Ureter (tissue), 1 donor: ENCODE data around the gene WNK2. TPM values are rescaled to one million over a fixed set of nuclear protein-coding genes. Genes with fewer than 3 reads are reported as not detected.

Source experiments
- DNase-seq: peaks from one replicate; pipeline ENCODE4 v3.0.0-alpha.2; 2020; ENCODE audit warnings: low spot score
- total RNA-seq: library from RNA; stranded (reverse); gene quantifications from one replicate; pipeline ENCODE4 v1.2.4, GENCODE V29; 2023
- donor health status: DM: yes; HTN: yes; CAD: no.

The WNK2 gene
- total RNA-seq, 1 donor from 2014 or later = 40.0 TPM

DNA sequence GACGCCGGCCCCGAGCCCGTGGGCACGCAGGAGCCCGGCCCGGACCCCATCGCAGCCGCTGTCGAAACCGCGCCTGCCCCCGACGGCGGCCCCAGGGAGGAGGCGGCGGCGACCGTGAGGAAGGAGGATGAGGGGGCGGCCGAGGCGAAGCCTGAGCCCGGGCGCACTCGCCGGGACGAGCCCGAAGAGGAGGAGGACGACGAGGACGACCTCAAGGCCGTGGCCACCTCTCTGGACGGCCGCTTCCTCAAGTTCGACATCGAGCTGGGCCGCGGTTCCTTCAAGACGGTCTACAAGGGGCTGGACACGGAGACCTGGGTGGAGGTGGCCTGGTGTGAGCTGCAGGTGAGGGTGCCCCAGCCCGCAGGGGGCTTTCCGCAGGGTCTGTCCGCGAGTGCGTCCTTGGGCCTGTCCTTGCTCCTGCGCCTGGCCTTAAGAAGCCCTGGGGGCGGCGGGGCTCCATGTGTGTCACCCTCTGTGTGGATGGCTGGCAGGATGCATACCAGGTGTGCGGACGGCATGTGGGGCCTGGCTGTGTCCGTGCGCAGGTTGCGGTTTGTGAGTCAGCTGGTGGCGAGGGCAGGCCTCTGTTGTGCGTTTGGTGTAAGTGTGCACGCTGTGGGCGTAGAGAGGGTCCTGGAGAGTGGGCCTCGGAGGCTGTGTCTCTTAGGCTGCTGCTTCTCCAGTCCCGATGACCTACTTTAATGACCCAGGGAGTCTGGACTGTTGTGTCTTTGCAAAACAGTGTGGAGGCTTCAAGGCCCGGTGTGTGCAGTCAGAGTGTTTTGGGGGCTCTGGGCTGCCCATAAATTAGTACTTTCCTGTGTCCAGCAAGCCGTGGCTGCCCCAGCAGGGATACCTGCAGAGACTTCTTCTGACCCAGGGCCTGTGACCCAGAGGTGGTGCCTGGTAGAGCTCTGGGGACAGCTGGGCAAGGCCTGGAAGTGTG lies 1.6 kb downstream of the WNK2 start:
- DNase-seq = no peak

DNA sequence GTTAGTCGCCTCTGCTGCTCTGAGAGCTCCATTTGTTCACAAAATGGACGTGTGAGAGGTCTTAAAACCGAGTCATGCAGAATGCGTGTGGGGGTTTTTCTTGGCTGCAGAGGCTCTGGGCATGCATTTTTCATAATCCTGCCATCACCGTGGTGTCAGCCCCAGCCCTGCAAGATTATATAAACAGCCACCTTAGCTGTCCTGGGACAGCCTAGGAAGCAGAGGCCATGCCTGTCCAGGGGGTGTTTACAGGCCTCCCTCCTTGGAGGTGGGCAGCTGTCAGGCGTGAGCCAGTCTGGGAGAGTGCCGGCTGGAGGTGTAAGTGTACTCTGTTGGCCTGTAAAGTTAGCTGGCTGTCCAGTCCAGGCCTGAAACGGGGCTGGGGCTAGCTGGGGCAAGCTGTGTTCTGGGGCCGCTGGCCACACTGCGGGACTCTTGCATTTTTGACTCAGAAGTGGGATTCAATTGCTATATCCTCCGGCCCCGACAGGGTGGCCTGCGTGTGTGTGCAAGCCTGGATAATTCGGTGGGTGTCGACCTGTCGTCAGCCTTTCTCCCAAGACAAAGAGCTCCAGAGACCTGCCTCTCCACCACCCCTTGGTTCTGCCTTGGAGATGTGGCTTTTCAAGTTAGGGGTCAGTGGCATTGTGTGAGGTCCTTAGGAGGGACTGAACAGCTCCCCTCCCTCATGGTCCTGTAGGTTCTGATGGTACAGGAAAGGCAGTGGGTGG lies 2.4 kb downstream of the WNK2 start:
- DNase-seq = no peak

DNA sequence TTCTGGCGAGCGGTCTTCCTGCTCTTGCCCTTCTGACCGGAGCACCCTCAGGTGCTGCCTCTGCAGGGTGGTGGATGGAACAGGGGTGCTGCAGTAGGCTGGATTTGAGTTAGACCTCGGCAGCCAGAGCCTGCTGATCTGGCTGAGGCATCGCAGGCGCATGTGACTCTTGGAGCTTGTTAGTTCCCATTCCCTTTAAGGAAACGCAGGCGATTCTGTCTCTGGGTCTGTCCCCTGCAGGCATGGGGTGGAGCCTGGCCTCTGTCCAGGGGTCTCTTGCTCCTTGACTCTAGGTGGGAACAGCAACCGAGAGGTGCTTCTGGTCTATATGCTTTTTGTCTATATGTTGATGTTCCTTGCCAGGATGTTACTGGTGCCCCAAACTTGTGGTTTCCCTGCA lies 3.1 kb downstream of the WNK2 start:
- no peak for DNase-seq

DNA sequence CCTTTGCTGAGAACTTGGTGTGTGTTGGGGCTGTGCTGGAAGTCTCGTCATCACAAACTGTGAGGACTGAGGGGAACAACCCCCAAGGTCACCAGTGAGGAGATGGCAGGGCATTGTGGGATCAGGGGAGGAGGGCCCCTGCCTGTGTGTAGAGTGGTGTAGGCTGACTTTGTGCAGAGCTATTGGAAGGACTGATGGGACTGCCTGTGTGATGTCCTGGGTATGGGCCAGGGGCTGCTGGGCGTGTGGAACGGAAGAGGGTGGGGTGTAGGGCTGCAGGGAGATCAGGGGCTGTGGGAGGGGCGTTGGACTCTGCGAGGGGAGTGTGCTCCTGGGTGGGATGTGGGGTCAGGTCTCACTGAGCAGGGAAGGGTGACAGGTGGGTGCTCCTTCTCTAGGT lies 3.6 kb downstream of the WNK2 start:
- DNase-seq = no peak

DNA sequence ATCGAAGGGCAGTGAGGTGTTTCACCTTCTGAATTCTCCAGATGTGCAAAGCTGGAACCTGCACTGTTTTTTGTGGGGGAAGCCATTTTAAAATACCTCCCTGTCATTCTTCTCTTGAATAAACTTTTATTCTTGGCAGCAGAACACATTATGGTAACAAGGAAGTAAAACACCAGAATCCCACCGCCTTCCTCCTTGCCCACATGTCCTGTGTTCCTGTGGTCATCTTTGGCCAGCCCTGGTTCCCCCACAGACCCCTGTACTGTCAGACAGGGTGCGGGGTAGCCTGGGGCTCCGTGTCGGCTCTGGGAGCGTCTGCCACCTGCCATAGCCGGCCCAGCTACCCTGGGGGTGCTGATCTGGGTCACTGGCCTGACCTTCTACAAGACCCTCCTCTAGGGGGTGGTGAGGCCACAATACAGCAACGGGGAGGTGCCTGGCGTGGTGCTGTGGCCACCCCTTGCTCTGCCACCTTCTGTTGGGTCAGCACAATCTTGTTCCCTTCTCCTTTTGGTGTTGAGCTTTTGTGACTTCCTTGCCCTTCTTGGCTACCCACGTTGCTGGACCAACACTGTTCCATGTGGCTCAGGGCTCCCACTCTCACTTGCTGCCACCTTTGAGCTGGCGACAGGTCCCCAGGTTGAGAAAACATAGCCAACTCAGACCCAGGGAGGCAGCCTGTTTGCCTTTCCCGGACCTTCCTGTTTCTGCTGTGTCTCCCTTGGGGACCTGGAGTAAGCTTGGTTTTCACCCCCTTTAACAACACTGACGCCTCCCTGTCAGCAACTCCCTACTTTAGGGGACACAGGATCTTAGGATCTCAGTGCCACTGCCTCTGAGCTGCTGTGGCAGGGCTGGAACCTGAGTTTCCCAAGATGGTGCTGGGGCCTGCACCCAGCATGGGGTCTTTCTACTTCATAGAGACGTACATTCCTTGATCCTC lies 4.8 kb downstream of the WNK2 start:
- no peak for DNase-seq

DNA sequence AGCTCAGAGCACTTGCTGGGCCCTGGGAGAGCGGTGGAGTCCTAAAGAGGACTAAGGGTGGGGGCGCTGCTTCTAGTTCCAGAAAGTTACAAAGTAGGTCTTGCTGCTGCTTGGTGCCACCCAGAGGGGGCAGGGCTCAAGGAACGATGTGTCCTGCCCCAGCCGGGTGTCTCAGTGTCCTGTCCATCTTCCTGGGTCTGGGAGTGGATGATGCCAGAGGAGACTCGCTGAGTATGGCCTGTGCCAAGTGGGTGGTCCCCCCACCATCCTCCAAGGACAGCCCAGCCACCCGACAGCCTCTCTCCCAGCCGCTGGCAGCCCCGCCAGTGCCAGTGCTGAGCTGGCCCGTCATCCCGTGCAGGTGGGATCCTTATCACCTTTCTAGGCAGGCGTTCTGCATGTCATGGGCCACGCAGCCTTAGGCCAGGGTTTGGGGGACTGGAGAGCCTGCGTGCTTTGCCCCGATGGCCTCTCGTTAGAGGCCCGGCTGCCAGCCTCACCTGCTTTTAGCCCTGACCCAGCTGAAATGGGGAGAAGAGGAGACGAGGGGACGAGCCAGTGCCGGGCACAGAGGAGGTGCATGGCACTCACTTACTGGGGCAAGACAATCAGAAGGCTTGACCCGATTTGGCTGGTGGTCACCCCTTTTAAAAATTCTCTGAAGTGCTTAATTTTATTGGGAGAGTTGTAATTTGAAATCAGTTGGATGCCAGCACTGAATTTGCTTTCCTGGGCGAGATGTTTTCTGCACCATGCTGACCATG lies 5.6 kb downstream of the WNK2 start:
- DNase-seq = no peak

DNA sequence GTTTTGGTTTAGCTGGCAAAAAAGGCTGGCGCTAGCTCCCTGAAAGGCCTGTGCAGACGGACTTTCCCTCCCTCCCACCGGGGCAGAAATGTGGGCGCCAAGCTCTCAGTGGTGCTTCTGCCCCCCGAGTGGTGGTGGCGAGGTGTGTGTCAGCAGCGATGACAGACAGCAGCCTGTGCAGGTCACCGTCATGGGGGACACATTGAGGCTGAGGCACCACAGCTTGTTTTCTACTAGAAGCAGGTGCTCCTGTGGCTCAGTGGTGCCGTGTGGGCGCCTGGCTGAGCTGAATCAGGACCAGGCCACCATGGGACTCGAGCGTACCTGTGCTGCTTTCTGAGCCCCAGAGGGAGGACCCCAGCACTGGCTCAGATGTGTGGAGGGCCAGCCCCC lies 6.2 kb downstream of the WNK2 start:
- no peak for DNase-seq

DNA sequence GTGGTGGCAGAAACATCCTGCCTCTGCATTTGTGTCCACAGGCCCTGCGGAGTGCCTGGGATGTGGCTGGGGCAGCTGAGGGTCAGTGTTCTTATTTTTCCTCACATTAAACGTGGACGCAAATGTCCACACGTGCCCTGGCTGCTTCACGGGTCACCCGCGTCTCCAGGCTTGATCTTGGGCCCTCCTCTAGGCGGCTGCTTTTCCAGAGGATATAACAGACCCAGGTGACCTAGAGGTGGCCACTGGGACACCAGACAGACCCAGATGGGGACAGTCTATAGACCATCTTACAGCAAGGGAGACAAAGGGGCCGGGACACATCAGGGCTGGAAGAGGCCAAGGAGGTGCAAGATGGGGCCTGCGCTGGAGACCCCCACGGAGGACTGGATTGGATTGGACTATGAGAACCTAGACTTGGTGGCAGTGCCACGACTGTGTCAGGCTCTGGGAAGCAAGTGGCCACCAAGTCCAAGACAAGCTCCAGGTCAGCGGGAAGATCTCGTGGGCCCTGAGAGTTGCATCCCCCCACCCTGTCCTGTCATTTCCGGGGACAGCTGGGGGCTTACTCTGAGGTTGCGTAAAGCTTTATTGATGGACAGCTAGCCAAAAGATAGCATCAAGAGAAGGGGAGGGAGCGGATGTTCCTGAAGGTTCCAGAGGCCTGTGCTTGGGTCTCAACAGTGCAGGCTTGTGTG lies 6.9 kb downstream of the WNK2 start:
- no peak for DNase-seq

DNA sequence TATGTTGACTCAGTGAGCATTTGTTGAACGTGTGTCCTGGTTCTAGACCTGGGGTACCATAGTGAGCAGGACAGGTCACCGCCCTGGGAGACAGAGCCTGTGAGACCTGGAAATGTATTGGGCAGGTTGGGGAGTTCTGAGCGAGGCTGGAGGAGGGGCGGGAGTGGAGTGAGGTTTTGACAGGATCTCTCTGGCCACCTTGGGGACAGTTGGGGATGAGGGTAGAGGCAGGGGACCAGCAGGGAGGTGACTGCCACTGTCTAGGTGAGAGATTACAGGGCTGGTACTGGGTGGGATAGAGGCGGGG lies 7.4 kb downstream of the WNK2 start:
- no peak for DNase-seq

DNA sequence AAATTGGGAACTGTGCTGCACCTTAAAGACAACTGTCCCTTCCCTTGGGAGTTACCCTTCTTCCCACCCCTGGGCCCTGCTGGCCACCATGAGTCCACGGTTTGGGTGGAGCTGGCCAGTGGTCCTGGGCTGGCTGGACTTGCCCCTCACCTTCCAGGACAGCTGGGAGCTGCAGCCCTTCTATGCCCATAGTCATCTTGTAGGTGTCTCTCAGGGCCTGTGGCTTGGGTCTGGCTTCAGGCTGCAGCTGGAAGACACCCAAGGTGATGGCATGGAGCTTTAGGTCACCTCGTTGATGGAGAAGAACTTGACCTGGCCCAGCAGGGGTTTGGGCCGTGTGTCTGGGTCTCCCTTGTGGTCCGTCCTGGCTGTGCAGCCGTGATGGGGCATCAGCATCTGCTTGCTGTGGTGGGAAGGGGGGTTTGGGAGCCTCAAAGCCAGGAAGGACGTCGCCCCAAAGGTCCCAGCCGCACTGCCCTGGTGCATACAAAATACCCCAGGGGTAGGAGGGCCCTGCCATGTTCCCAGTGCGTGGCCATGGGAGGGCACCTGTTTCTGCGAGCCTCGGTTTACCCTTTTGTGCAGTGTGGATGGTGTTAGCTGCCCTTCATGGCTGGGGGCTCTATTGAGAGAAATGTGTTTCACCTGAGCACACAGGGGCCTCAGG lies 8.9 kb downstream of the WNK2 start:
- no peak for DNase-seq

DNA sequence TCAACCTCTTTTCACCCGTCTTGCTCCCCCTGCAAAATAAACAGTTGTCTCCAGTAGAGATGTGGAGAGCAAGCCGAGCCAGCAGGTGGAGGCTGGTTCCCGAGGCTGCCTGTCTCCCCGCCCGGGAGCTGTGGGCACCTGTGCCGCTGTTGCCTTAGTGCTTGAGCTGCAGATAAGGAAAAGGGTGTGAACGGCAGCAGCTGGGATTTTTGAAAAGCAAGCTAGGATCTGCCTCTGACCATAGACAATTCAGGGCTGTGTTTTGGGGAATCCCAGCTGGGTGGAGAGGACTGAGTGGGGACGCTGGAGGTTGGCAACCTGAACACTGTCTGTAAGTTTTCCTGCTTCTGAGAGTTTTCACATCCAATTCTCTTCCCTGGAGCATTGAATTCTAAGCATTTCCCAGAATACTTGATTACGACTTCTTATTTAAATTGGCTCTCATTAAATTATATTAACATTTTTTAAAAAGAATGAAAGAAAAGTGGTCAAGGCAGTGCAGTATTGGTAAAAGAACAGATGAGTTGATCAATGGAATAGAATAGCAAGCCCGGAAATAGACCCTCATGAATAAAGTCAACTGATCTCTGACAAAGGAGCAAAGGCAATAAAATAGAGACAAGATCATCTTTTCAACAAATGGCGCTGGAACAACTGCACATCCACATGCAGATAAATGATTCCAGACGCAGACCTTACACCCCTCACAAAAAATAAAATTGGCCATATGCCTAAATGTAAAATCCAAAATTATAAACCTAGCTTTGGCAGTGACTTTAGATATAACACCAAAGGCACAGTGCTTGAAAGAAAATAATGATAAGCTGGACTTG lies 9.7 kb downstream of the WNK2 start:
- no peak for DNase-seq

DNA sequence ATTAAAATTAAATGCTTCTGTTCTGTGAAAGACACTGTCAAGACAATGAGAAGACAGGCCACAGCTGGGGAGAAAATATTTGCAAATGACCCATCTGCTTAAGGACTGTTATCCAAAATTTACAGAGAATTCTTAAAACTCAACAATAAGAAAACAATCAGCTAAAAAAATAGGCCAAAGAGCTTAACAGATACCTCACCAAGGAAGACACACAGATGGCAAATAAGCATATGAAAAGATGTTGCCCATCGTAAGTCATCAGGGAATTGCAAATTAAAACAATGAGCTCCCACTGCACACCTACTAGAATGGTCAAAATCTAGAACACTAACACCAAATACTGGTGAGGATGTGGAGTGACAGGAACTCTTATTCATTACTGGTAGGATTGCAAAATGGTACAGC lies 10.3 kb downstream of the WNK2 start:
- no peak for DNase-seq

DNA sequence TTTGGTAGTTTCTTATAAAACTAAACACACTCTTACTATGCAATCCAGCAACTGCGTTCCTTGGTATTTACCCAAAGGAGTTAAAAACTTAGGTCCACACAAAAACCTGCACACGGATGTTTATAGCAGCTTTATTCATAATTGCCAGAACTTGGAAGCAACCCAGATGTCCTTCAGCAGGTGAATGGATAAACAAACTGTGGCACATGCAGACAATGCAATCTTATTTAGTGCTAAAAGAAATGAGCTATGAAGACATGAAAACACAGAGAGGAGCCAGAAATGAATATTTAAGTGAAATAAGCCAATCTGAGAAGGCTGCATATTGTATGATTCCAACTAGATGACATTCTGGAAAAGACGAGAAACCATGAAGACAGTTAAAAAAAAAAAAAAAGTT lies 10.7 kb downstream of the WNK2 start:
- DNase-seq = no peak

DNA sequence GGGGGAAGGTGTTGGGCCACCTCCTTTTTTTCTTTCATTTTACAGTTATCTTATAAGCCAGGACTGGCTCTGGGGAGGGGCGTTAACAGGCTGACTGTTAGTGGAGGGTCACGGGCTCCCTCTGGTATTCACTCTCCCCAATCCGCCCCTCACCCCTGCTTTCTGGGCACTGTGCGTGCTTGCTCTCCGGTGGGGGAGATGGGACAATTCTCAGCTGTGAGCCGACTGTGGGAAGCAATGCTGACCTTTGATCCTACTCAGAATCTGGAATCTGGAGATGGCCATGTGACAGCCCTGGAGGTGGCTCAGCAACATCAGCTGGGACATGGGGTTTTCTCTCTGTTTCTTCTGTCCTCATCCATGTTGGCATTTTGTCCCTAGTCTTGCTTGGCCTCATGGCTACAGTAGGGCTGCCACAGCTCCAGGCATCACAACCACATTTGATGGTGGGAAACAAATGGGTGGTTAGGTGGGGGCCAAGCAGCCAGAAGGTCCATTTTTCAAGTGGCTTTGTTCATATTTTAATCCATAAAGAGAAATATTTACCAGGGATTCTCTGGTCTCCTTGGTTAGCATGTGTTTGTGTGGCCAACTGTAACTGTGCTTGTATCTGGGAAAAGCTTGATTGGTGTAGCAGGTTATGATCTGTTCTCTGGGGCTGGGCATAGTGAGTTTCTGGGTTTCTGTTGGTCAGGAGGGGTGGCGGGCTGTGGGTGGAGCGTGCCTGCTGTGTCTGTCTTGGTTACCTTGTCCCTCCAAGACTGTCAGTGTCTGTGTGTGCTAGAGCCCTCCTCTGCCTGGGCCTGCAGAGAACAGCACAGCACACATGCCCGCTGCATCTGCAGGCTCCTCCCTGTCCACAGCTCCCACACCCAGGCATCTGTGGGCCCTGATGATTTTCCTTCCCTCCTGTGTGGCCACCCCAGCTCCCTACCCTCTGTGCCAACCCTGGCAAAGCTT lies 12.4 kb downstream of the WNK2 start:
- no peak for DNase-seq

DNA sequence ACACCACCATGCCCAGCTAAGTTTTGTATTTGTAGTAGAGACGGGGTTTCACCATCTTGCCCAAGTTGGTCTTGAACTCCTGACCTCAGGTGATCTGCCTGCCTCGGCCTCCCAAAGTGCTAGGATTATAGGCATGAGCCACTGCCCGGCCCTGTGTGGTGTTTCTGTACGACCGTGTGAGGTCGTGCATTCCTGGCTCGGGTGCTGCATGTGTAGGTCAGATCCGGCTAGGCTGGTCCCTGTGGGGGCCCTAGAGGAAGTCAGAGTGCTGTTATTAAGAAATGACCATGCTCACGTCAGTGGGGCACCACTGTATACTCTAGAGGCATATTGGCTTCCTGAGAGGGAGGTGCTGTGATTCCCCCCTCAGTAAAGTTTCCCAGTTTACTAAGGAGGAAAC lies 13.7 kb downstream of the WNK2 start:
- DNase-seq = no peak

DNA sequence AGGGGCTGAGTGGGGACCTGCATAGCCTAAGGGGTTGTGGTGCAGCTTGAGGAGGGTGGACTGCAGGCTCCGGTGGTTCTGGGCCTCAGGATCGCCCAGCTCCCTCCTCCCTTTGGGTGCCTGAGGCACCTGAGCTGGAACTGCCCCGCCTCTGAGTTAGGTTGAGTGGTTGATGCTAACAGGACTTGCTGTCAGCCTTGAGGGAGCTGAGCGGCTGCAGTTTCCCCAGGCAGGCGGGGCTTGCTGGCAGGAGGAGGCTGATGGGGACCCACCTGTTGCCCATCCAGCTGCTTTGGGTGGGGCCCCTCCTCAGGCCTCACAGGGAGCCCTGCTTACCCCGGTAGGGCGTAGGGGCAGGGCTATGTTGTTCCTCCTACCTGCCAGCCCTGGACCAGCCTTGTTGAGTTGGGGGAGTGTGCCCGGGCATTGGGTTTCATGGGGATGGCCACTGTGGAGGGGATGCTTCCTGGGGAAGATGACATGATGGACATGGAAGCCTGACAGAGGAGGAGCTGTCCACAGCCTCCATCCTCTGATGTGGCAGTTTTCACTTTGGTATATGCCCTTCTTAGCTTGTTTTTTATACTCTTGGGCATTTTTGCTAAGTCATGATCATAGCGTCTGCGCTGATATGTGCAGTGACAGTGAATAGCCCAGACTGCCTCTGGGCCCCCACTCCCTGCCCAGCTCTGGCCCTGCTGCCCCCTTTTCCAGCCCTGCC lies 14.3 kb downstream of the WNK2 start:
- no peak for DNase-seq

DNA sequence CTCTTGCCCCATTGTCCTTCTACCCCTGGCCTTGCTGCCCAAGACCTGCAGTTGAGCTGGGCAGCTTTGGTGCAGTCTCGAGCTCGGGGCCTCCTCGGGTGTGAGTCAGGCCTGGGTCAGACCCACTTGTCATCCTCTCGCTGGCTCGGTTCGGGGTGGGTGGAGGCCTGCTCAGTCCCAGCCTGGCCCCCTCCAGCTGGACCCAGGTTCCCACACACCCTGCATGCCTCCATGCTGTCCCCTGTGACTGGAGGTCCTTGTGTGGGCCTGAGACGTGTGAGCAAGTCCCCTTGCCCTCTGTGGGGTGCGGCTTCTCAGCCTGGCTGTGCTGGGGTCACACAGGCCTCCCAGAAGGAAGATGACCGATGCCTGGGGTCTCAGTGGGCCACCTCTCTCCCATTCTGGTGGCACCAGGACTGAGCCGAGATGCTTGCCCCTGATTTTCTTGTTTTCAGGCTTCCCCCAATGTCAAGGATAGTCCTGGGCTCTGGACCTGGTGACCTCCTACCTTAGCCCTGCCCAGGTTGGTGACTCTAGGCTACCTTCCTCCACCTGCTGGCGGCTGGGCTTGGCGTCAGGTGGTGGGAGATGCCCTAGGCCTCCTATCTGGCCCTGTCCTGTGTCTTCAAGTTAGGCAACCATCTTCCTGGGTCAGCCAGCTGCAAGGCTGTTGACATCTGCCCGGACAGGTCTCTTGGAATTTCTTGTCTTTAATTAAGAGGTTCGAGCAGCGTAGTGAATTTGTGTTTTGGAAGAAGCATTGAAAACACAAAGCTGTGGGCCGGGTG lies 15.1 kb downstream of the WNK2 start:
- DNase-seq = no peak
